Measurements from ENCODE around the gene FCHSD2.

FCHSD2 gene

GRCh38 chr11:72814286-72815109, 327.6 kb downstream of the FCHSD2 start, which contains the start of gene ATG16L2 (continued):
- TF ChIP-seq REST (tag by site-specific recombination; IDR thresholded peaks at IDR 0.05) (no peak), ZNF654 (tag by site-specific recombination; IDR thresholded peaks at IDR 0.05; ENCODE audit: low read depth) (no peak), ZNF501 (tag by site-specific recombination; IDR thresholded peaks at IDR 0.05) (no peak; the same call in 1 of the 2 replicates), YY1 (tag by site-specific recombination; IDR thresholded peaks at IDR 0.05) (peak; percentile 74), ZNF10 (tag by site-specific recombination; IDR thresholded peaks at IDR 0.05) (no peak), MZF1 (tag by site-specific recombination; IDR thresholded peaks at IDR 0.05; ENCODE audit: borderline replicate concordance) (no peak), HOXC10 (CRISPR knock-in tag; IDR thresholded peaks at IDR 0.05) (no peak), KLF9 (tag by site-specific recombination; IDR thresholded peaks at IDR 0.05; ENCODE audit: low read depth) (peak; percentile 91), KLF1 (tag by site-specific recombination; IDR thresholded peaks at IDR 0.05) (0 out of 2 replicates have a peak, but pooled peaks have one; percentile 39), ZNF521 (tag by site-specific recombination; IDR thresholded peaks at IDR 0.05) (no peak), GLI4 (tag by site-specific recombination; IDR thresholded peaks at IDR 0.05) (no peak), ZNF544 (tag by site-specific recombination; IDR thresholded peaks at IDR 0.05) (no peak), ZNF792 (tag by site-specific recombination; IDR thresholded peaks at IDR 0.05) (no peak), OSR2 (tag by site-specific recombination; IDR thresholded peaks at IDR 0.05) (0 out of 2 replicates have a peak, but pooled peaks have one; percentile 4), ZBTB7A (tag by site-specific recombination; IDR thresholded peaks at IDR 0.05; ENCODE audit: low read depth) (no peak), ZNF202 (tag by site-specific recombination; IDR thresholded peaks at IDR 0.05; ENCODE audit: borderline replicate concordance) (no peak), ZNF785 (tag by site-specific recombination; IDR thresholded peaks at IDR 0.05) (no peak), ZNF514 (tag by site-specific recombination; IDR thresholded peaks at IDR 0.05) (no peak), ZNF248 (tag by site-specific recombination; IDR thresholded peaks at IDR 0.05) (no peak), ZNF600 (tag by site-specific recombination; IDR thresholded peaks at IDR 0.05) (peak; percentile 79; the same call in 1 of the 2 replicates), EGR2 (tag by site-specific recombination; IDR thresholded peaks at IDR 0.05; ENCODE audit: low read depth) (no peak), ZNF48 (tag by site-specific recombination; IDR thresholded peaks at IDR 0.05) (no peak), ZNF121 (tag by site-specific recombination; IDR thresholded peaks at IDR 0.05) (no peak), ZNF138 (tag by site-specific recombination; IDR thresholded peaks at IDR 0.05; ENCODE audit: borderline replicate concordance) (no peak), ELK4 (IDR thresholded peaks at IDR 0.05; ENCODE audit: borderline replicate concordance, low read depth, low read length) (no peak), SP3 (tag by site-specific recombination; IDR thresholded peaks at IDR 0.05) (peak; percentile 61; the same call in 1 of the 2 replicates), ZNF704 (tag by site-specific recombination; IDR thresholded peaks at IDR 0.05) (no peak), ZBTB17 (tag by site-specific recombination; IDR thresholded peaks at IDR 0.05) (peak; percentile 74; the same call in 1 of the 2 replicates), ZBTB20 (tag by site-specific recombination; IDR thresholded peaks at IDR 0.05) (peak; percentile 60), ZNF701 (tag by site-specific recombination; IDR thresholded peaks at IDR 0.05) (no peak), ZNF221 (tag by site-specific recombination; IDR thresholded peaks at IDR 0.05; ENCODE audit: borderline replicate concordance) (no peak), ZNF311 (tag by site-specific recombination; IDR thresholded peaks at IDR 0.05; ENCODE audit: borderline replicate concordance) (no peak)
- TF ChIP-seq, protein P1, sequence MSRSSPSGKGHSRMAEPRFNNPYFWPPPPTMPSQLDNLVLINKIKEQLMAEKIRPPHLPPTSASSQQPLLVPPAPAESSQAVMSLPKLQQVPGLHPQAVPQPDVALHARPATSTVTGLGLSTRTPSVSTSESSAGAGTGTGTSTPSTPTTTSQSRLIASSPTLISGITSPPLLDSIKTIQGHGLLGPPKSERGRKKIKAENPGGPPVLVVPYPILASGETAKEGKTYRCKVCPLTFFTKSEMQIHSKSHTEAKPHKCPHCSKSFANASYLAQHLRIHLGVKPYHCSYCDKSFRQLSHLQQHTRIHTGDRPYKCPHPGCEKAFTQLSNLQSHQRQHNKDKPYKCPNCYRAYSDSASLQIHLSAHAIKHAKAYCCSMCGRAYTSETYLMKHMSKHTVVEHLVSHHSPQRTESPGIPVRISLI (tag by site-specific recombination; IDR thresholded peaks at IDR 0.05): no peak
- TF ChIP-seq, protein P2, sequence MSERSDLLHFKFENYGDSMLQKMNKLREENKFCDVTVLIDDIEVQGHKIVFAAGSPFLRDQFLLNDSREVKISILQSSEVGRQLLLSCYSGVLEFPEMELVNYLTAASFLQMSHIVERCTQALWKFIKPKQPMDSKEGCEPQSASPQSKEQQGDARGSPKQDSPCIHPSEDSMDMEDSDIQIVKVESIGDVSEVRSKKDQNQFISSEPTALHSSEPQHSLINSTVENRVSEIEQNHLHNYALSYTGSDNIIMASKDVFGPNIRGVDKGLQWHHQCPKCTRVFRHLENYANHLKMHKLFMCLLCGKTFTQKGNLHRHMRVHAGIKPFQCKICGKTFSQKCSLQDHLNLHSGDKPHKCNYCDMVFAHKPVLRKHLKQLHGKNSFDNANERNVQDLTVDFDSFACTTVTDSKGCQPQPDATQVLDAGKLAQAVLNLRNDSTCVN (tag by site-specific recombination; optimal IDR thresholded peaks at IDR 0.05): peak; percentile 85

Measured in HEK293 (cell line).